AG09319 (cell line): ENCODE data around the gene TRABD2B.

Experiments
- DNase-seq: peaks from one replicate; pipeline ENCODE4 v3.0.0-alpha.2; 2010; ENCODE audit warnings: low read depth; ENCODE audit errors: extremely low read depth
- TF ChIP-seq, protein P1 (sequence below): IDR thresholded peaks from 2 replicates; pipeline ENCODE4 v1.5.1; 2011; ENCODE audit warnings: low read depth, mild to moderate bottlenecking, inconsistent platforms, low read length, moderate library complexity

TRABD2B gene

DNA sequence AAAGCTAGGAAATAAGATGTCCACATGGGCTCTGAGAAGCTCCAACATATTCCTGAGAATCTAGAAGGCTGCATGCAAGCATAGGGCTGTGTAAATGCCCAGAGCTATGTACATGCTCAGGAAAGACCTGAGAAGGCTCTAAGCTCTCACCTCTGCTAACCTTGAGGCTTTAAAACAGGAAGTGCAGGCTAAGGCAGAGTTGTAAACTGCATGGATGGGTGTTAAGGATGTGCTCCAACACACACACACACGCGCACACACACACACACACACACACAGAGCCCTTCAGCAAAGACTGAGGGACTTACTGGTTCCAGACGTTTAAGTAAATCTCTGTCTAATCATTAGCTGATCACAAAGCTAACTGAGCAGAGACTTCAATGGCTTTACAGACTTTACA, 162.9 kb downstream of the TRABD2B start:
- TF ChIP-seq, protein P1, sequence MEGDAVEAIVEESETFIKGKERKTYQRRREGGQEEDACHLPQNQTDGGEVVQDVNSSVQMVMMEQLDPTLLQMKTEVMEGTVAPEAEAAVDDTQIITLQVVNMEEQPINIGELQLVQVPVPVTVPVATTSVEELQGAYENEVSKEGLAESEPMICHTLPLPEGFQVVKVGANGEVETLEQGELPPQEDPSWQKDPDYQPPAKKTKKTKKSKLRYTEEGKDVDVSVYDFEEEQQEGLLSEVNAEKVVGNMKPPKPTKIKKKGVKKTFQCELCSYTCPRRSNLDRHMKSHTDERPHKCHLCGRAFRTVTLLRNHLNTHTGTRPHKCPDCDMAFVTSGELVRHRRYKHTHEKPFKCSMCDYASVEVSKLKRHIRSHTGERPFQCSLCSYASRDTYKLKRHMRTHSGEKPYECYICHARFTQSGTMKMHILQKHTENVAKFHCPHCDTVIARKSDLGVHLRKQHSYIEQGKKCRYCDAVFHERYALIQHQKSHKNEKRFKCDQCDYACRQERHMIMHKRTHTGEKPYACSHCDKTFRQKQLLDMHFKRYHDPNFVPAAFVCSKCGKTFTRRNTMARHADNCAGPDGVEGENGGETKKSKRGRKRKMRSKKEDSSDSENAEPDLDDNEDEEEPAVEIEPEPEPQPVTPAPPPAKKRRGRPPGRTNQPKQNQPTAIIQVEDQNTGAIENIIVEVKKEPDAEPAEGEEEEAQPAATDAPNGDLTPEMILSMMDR = no peak
- DNase-seq = no peak

DNA sequence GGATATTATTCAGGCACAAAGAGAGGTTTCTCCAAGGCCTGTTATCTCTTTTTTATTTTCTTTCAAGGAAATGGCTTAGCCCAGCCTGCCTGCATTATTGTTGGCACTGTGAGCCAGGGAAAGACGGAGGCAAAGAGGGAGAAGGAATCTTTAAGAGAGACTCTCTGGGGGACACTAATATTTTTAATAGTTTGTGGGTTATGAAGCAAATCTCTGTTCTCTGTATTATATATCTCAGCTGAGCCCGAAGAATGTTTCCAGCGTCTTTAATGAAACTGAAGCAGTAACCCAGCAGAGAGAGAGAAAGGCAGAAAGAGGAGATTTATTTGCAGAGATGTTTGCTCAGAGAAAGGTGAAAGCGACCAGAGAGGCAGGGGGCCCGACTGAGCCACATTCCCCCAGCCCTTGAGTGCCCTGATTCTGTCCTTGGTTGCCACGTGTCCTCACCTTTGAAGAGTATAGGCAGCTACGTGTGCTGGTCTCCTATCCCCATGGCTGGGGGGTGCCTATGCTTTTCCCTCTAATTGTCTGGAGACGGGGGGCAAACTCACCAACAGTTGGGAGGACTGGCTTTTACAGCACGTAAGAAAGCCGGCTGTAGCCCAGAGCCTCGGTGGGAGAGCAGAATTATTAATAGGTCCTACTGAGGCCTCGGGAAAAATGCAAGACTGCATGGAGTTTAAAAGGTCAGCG, 166.4 kb downstream of the TRABD2B start:
- DNase-seq = no peak
- TF ChIP-seq, protein P1 = no peak

GRCh38 chr1:47830021-47830420, 167.2 kb downstream of the TRABD2B start:
- DNase-seq = no peak
- TF ChIP-seq, protein P1 = no peak

GRCh38 chr1:47828978-47829377, 168.2 kb downstream of the TRABD2B start:
- TF ChIP-seq, protein P1 = no peak

DNA sequence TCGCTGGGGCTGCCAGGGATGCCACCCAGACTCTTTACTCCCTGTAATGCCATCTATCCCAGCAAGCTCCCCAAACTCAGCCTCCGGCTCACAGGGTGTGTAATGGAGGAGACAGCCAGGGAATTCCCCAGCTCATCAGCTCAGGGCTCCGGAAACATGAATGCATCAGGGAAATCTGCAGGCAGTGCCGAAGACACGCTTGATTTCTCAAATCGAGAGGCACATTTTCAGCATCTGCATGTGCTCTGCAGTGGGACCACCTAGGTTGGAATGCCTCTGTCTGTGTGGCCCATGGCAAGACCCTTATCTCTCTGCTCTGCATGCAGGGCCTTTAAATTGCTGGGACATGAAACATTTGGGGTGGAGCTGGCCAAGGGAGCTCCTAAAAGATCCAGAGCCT, 170.1 kb downstream of the TRABD2B start:
- DNase-seq = no peak
- TF ChIP-seq, protein P1 = no peak

More at GRCh38 chr1:47828978-47829377, 168.2 kb downstream of the TRABD2B start:
- no peak for DNase-seq

GRCh38 chr1:47824716-47825115, 172.5 kb downstream of the TRABD2B start:
- TF ChIP-seq, protein P1 = no peak
- no peak for DNase-seq

- TF ChIP-seq, protein P1 = no peak
Observed at GRCh38 chr1:47824297-47824696, 172.9 kb downstream of the TRABD2B start.

More at GRCh38 chr1:47824297-47824696, 172.9 kb downstream of the TRABD2B start:
- DNase-seq = no peak
